Measurements from ENCODE around the gene ZFP3.

The ZFP3 gene

GRCh38 chr17:5035315-5035714, 43.0 kb upstream of the ZFP3 start, which contains the start of gene SLC52A1:
SLC52A1 (minus strand) TSS chr17:5035426; CDS start chr17:5034606, 820 bp downstream.
- TF ChIP-seq ZNF274 (IDR thresholded peaks at IDR 0.05; ENCODE audit: low read depth, low read length) (no peak), YY1 (IDR thresholded peaks at IDR 0.05; ENCODE audit: insufficient read depth, insufficient read length) (no peak), SUZ12 (IDR thresholded peaks at IDR 0.05; ENCODE audit: extremely low read depth, insufficient read depth, insufficient read length) (no peak)
- no peaks in the 10 kb centered on the region for H3K9me3 ChIP-seq (ENCODE audit: insufficient read depth, low read length)
- H3K36me3 ChIP-seq (ENCODE audit: insufficient read depth, insufficient read length, low read length), result no peaks in the 10 kb centered on the region
- no peak for DNase-seq (ENCODE audit: low read depth, low spot score)
- H3K27me3 ChIP-seq (ENCODE audit: insufficient read depth, insufficient read length), result no peaks in the 10 kb centered on the region
- peaks cover 2% of the 10 kb centered on the region for H3K4me1 ChIP-seq (ENCODE audit: insufficient read depth, insufficient read length)
- H3K9ac ChIP-seq (ENCODE audit: insufficient read length, low read depth), result no peak within 1 kb of the TSS
- H3K4me3 ChIP-seq (ENCODE audit: insufficient read length, low read depth), result no peak within 1 kb of the TSS

- Histone ChIP-seq H3K27me3 (ENCODE audit: insufficient read depth, insufficient read length) (no peaks in the 10 kb centered on the region), H3K9me3 (ENCODE audit: insufficient read depth, low read length) (no peaks in the 10 kb centered on the region), H3K9ac (ENCODE audit: insufficient read length, low read depth) (no peak overlapping the region), H3K4me3 (ENCODE audit: insufficient read length, low read depth) (no peak overlapping the region), H3K36me3 (ENCODE audit: insufficient read depth, insufficient read length, low read length) (no peaks in the 10 kb centered on the region), H3K4me1 (ENCODE audit: insufficient read depth, insufficient read length) (peaks cover 2% of the 10 kb centered on the region)
- no peak for TF ChIP-seq SUZ12 (IDR thresholded peaks at IDR 0.05; ENCODE audit: extremely low read depth, insufficient read depth, insufficient read length)
- no peak for TF ChIP-seq ZNF274 (IDR thresholded peaks at IDR 0.05; ENCODE audit: low read depth, low read length)
- no peak for TF ChIP-seq YY1 (IDR thresholded peaks at IDR 0.05; ENCODE audit: insufficient read depth, insufficient read length)
- no peak for DNase-seq (ENCODE audit: low read depth, low spot score)
These were observed 35.9 kb upstream of the ZFP3 start for GRCh38 chr17:5042157-5043022.

GRCh38 chr17:5043524-5043923, 34.7 kb upstream of the ZFP3 start:
- TF ChIP-seq ZNF274 (IDR thresholded peaks at IDR 0.05; ENCODE audit: low read depth, low read length) (no peak), YY1 (IDR thresholded peaks at IDR 0.05; ENCODE audit: insufficient read depth, insufficient read length) (no peak), SUZ12 (IDR thresholded peaks at IDR 0.05; ENCODE audit: extremely low read depth, insufficient read depth, insufficient read length) (no peak)
- Histone ChIP-seq H3K9ac (ENCODE audit: insufficient read length, low read depth) (no peak overlapping the region), H3K27me3 (ENCODE audit: insufficient read depth, insufficient read length) (no peaks in the 10 kb centered on the region), H3K4me3 (ENCODE audit: insufficient read length, low read depth) (no peak overlapping the region), H3K4me1 (ENCODE audit: insufficient read depth, insufficient read length) (peaks cover 2% of the 10 kb centered on the region), H3K9me3 (ENCODE audit: insufficient read depth, low read length) (no peaks in the 10 kb centered on the region), H3K36me3 (ENCODE audit: insufficient read depth, insufficient read length, low read length) (no peaks in the 10 kb centered on the region)
- DNase-seq (ENCODE audit: low read depth, low spot score), result no peak

GRCh38 chr17:5044630-5045029, 33.6 kb upstream of the ZFP3 start:
- Histone ChIP-seq H3K36me3 (ENCODE audit: insufficient read depth, insufficient read length, low read length) (no peaks in the 10 kb centered on the region), H3K4me3 (ENCODE audit: insufficient read length, low read depth) (no peak overlapping the region), H3K9ac (ENCODE audit: insufficient read length, low read depth) (no peak overlapping the region), H3K4me1 (ENCODE audit: insufficient read depth, insufficient read length) (peaks cover 2% of the 10 kb centered on the region), H3K9me3 (ENCODE audit: insufficient read depth, low read length) (no peaks in the 10 kb centered on the region), H3K27me3 (ENCODE audit: insufficient read depth, insufficient read length) (no peaks in the 10 kb centered on the region)
- TF ChIP-seq ZNF274 (IDR thresholded peaks at IDR 0.05; ENCODE audit: low read depth, low read length), result no peak
- TF ChIP-seq YY1 (IDR thresholded peaks at IDR 0.05; ENCODE audit: insufficient read depth, insufficient read length), result no peak
- TF ChIP-seq SUZ12 (IDR thresholded peaks at IDR 0.05; ENCODE audit: extremely low read depth, insufficient read depth, insufficient read length), result no peak
- DNase-seq (ENCODE audit: low read depth, low spot score), result no peak

- TF ChIP-seq YY1 (IDR thresholded peaks at IDR 0.05; ENCODE audit: insufficient read depth, insufficient read length) (no peak), ZNF274 (IDR thresholded peaks at IDR 0.05; ENCODE audit: low read depth, low read length) (no peak), SUZ12 (IDR thresholded peaks at IDR 0.05; ENCODE audit: extremely low read depth, insufficient read depth, insufficient read length) (no peak)
These were observed 32.8 kb upstream of the ZFP3 start for GRCh38 chr17:5045496-5045895.

GRCh38 chr17:5047446-5047845, 30.8 kb upstream of the ZFP3 start:
- no peak for DNase-seq (ENCODE audit: low read depth, low spot score)
- Histone ChIP-seq H3K9me3 (ENCODE audit: insufficient read depth, low read length) (no peaks in the 10 kb centered on the region), H3K4me1 (ENCODE audit: insufficient read depth, insufficient read length) (no peaks in the 10 kb centered on the region), H3K4me3 (ENCODE audit: insufficient read length, low read depth) (no peak overlapping the region), H3K27me3 (ENCODE audit: insufficient read depth, insufficient read length) (no peaks in the 10 kb centered on the region), H3K36me3 (ENCODE audit: insufficient read depth, insufficient read length, low read length) (no peaks in the 10 kb centered on the region), H3K9ac (ENCODE audit: insufficient read length, low read depth) (no peak overlapping the region)
- TF ChIP-seq YY1 (IDR thresholded peaks at IDR 0.05; ENCODE audit: insufficient read depth, insufficient read length), result no peak

More at GRCh38 chr17:5045496-5045895, 32.8 kb upstream of the ZFP3 start:
- Histone ChIP-seq H3K36me3 (ENCODE audit: insufficient read depth, insufficient read length, low read length) (no peaks in the 10 kb centered on the region), H3K4me3 (ENCODE audit: insufficient read length, low read depth) (no peak overlapping the region), H3K27me3 (ENCODE audit: insufficient read depth, insufficient read length) (no peaks in the 10 kb centered on the region), H3K4me1 (ENCODE audit: insufficient read depth, insufficient read length) (peaks cover 2% of the 10 kb centered on the region), H3K9me3 (ENCODE audit: insufficient read depth, low read length) (no peaks in the 10 kb centered on the region), H3K9ac (ENCODE audit: insufficient read length, low read depth) (no peak overlapping the region)
- no peak for DNase-seq (ENCODE audit: low read depth, low spot score)

GRCh38 chr17:5049314-5049841, 28.9 kb upstream of the ZFP3 start:
- TF ChIP-seq YY1 (IDR thresholded peaks at IDR 0.05; ENCODE audit: insufficient read depth, insufficient read length) (no peak), SUZ12 (IDR thresholded peaks at IDR 0.05; ENCODE audit: extremely low read depth, insufficient read depth, insufficient read length) (no peak), ZNF274 (IDR thresholded peaks at IDR 0.05; ENCODE audit: low read depth, low read length) (no peak)

More at GRCh38 chr17:5049314-5049841, 28.9 kb upstream of the ZFP3 start:
- no peaks in the 10 kb centered on the region for H3K36me3 ChIP-seq (ENCODE audit: insufficient read depth, insufficient read length, low read length)
- H3K4me1 ChIP-seq (ENCODE audit: insufficient read depth, insufficient read length), result no peaks in the 10 kb centered on the region
- no peaks in the 10 kb centered on the region for H3K9me3 ChIP-seq (ENCODE audit: insufficient read depth, low read length)
- H3K9ac ChIP-seq (ENCODE audit: insufficient read length, low read depth), result no peak overlapping the region
- DNase-seq (ENCODE audit: low read depth, low spot score), result no peak
- no peak overlapping the region for H3K4me3 ChIP-seq (ENCODE audit: insufficient read length, low read depth)
- H3K27me3 ChIP-seq (ENCODE audit: insufficient read depth, insufficient read length), result no peaks in the 10 kb centered on the region
